ENCODE data around the gene SETD4.
"Not testable (repeated sequence)": the region's sequence is repeated elsewhere in the genome, so short reads cannot be mapped to it uniquely, and the experiment has no call there.

The SETD4 gene

GRCh38 chr21:36077758-36078157 is 17.4 kb upstream of the SETD4 start:
- no peak for DNase-seq (ENCODE audit: low spot score)

GRCh38 chr21:36076878-36077655 is 16.7 kb upstream of the SETD4 start:
- no peak for DNase-seq (ENCODE audit: low spot score)

- DNase-seq (ENCODE audit: low spot score) = no peak
Observed at GRCh38 chr21:36075953-36076352, 15.6 kb upstream of the SETD4 start.

GRCh38 chr21:36075171-36075570 is 14.8 kb upstream of the SETD4 start:
- no peak for DNase-seq (ENCODE audit: low spot score)

GRCh38 chr21:36073911-36074310 is 13.6 kb upstream of the SETD4 start:
- DNase-seq (ENCODE audit: low spot score) = not testable (repeated sequence)

GRCh38 chr21:36073181-36073580 is 12.9 kb upstream of the SETD4 start:
- no peak for DNase-seq (ENCODE audit: low spot score)

GRCh38 chr21:36072453-36073162 is 12.3 kb upstream of the SETD4 start:
- DNase-seq (ENCODE audit: low spot score) = no peak

- DNase-seq (ENCODE audit: low spot score) = no peak
Observed at GRCh38 chr21:36070999-36071398, 10.7 kb upstream of the SETD4 start.

- peak; percentile 53 for DNase-seq (ENCODE audit: low spot score)
Observed at GRCh38 chr21:36069713-36070583, 9.6 kb upstream of the SETD4 start, which contains the start of gene CBR1. Gene CBR1 (plus strand): TSS chr21:36070024. CDS start chr21:36070116, 92 bp downstream.

- DNase-seq (ENCODE audit: low spot score) = no peak
Observed at GRCh38 chr21:36068748-36069398, 8.5 kb upstream of the SETD4 start.

- DNase-seq (ENCODE audit: low spot score) = no peak
Observed at GRCh38 chr21:36065497-36066036, 5.2 kb upstream of the SETD4 start.

GRCh38 chr21:36064085-36064460 is 3.7 kb upstream of the SETD4 start:
- DNase-seq (ENCODE audit: low spot score) = no peak

- no peak for DNase-seq (ENCODE audit: low spot score)
Observed at GRCh38 chr21:36063375-36064084, 3.2 kb upstream of the SETD4 start.

- DNase-seq (ENCODE audit: low spot score) = no peak
Observed at GRCh38 chr21:36061445-36061844, 1.1 kb upstream of the SETD4 start.

GRCh38 chr21:36059823-36060158 is 535 bp downstream of the SETD4 start:
- peak; percentile 20 for DNase-seq (ENCODE audit: low spot score)

GRCh38 chr21:36055551-36055950 is 4.8 kb downstream of the SETD4 start:
- no peak for DNase-seq (ENCODE audit: low spot score)

- no peak for DNase-seq (ENCODE audit: low spot score)
Observed at GRCh38 chr21:36053715-36054062, 6.6 kb downstream of the SETD4 start.

- DNase-seq (ENCODE audit: low spot score) = no peak
Observed at GRCh38 chr21:36052860-36053714, 7.2 kb downstream of the SETD4 start.

GRCh38 chr21:36048357-36048756 is 12.0 kb downstream of the SETD4 start:
- DNase-seq (ENCODE audit: low spot score) = no peak

- no peak for DNase-seq (ENCODE audit: low spot score)
Observed at GRCh38 chr21:36047139-36047538, 13.2 kb downstream of the SETD4 start.

Data from HuH-7.5 (cell line).